ENCODE data around the gene NAALADL2.

DNA sequence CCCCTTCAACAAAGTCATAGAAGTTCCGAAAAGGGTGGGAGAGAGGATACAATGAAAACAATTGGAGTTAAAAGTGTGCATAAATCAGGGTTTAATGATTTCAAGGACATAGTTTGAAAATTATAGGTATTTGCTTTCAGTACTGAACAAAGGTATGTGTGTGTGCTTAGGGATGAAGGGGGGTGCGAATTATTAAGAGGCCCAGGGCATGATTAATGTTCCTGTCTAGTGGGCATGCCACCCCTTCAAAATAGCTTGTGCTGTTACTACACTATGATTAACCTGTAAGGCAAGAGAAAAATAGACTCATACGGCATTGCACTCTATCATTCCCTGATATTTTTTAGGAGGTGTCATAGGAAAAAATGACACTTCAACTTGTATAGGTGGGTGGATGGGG is 731.6 kb downstream of the NAALADL2 start:
- TF ChIP-seq, protein P1, sequence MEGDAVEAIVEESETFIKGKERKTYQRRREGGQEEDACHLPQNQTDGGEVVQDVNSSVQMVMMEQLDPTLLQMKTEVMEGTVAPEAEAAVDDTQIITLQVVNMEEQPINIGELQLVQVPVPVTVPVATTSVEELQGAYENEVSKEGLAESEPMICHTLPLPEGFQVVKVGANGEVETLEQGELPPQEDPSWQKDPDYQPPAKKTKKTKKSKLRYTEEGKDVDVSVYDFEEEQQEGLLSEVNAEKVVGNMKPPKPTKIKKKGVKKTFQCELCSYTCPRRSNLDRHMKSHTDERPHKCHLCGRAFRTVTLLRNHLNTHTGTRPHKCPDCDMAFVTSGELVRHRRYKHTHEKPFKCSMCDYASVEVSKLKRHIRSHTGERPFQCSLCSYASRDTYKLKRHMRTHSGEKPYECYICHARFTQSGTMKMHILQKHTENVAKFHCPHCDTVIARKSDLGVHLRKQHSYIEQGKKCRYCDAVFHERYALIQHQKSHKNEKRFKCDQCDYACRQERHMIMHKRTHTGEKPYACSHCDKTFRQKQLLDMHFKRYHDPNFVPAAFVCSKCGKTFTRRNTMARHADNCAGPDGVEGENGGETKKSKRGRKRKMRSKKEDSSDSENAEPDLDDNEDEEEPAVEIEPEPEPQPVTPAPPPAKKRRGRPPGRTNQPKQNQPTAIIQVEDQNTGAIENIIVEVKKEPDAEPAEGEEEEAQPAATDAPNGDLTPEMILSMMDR (IDR thresholded peaks at IDR 0.05) = no peak
- no peak for TF ChIP-seq HOXA7 (CRISPR knock-in tag; IDR thresholded peaks at IDR 0.05)
- no peak for TF ChIP-seq RFX5 (IDR thresholded peaks at IDR 0.05)
- TF ChIP-seq, protein P2, sequence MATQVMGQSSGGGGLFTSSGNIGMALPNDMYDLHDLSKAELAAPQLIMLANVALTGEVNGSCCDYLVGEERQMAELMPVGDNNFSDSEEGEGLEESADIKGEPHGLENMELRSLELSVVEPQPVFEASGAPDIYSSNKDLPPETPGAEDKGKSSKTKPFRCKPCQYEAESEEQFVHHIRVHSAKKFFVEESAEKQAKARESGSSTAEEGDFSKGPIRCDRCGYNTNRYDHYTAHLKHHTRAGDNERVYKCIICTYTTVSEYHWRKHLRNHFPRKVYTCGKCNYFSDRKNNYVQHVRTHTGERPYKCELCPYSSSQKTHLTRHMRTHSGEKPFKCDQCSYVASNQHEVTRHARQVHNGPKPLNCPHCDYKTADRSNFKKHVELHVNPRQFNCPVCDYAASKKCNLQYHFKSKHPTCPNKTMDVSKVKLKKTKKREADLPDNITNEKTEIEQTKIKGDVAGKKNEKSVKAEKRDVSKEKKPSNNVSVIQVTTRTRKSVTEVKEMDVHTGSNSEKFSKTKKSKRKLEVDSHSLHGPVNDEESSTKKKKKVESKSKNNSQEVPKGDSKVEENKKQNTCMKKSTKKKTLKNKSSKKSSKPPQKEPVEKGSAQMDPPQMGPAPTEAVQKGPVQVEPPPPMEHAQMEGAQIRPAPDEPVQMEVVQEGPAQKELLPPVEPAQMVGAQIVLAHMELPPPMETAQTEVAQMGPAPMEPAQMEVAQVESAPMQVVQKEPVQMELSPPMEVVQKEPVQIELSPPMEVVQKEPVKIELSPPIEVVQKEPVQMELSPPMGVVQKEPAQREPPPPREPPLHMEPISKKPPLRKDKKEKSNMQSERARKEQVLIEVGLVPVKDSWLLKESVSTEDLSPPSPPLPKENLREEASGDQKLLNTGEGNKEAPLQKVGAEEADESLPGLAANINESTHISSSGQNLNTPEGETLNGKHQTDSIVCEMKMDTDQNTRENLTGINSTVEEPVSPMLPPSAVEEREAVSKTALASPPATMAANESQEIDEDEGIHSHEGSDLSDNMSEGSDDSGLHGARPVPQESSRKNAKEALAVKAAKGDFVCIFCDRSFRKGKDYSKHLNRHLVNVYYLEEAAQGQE (IDR thresholded peaks at IDR 0.05) = no peak
- TF ChIP-seq, protein P3, sequence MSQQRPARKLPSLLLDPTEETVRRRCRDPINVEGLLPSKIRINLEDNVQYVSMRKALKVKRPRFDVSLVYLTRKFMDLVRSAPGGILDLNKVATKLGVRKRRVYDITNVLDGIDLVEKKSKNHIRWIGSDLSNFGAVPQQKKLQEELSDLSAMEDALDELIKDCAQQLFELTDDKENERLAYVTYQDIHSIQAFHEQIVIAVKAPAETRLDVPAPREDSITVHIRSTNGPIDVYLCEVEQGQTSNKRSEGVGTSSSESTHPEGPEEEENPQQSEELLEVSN (IDR thresholded peaks at IDR 0.05; ENCODE audit: borderline replicate concordance, low read depth) = no peak
- TF ChIP-seq HDAC2 (IDR thresholded peaks at IDR 0.05) = no peak
- TF ChIP-seq JUNB (IDR thresholded peaks at IDR 0.05) = no peak
- no peak for TF ChIP-seq SMC3 (IDR thresholded peaks at IDR 0.05)
- TF ChIP-seq, protein P4, sequence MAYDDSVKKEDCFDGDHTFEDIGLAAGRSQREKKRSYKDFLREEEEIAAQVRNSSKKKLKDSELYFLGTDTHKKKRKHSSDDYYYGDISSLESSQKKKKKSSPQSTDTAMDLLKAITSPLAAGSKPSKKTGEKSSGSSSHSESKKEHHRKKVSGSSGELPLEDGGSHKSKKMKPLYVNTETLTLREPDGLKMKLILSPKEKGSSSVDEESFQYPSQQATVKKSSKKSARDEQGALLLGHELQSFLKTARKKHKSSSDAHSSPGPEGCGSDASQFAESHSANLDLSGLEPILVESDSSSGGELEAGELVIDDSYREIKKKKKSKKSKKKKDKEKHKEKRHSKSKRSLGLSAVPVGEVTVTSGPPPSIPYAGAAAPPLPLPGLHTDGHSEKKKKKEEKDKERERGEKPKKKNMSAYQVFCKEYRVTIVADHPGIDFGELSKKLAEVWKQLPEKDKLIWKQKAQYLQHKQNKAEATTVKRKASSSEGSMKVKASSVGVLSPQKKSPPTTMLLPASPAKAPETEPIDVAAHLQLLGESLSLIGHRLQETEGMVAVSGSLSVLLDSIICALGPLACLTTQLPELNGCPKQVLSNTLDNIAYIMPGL (CRISPR knock-in tag; IDR thresholded peaks at IDR 0.05; ENCODE audit: borderline replicate concordance) = no peak
- TF ChIP-seq, protein P5, sequence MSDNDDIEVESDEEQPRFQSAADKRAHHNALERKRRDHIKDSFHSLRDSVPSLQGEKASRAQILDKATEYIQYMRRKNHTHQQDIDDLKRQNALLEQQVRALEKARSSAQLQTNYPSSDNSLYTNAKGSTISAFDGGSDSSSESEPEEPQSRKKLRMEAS (IDR thresholded peaks at IDR 0.05) = no peak
- no peak for TF ChIP-seq BHLHE40 (IDR thresholded peaks at IDR 0.05; ENCODE audit: low read depth, low read length)
- TF ChIP-seq, protein P6, sequence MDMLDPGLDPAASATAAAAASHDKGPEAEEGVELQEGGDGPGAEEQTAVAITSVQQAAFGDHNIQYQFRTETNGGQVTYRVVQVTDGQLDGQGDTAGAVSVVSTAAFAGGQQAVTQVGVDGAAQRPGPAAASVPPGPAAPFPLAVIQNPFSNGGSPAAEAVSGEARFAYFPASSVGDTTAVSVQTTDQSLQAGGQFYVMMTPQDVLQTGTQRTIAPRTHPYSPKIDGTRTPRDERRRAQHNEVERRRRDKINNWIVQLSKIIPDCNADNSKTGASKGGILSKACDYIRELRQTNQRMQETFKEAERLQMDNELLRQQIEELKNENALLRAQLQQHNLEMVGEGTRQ (IDR thresholded peaks at IDR 0.05) = no peak
- no peak for TF ChIP-seq POLR2AphosphoS2 (conservative IDR thresholded peaks at IDR 0.05; ENCODE audit: low read length)
- no peak for TF ChIP-seq CHD4 (IDR thresholded peaks at IDR 0.05; ENCODE audit: borderline replicate concordance)

Data from A549 (cell line).